ENCODE results near the gene KCNJ10.
A peak's percentile ranks its signal among the peaks of the same experiment; 100 is the strongest.

KCNJ10 gene

DNA sequence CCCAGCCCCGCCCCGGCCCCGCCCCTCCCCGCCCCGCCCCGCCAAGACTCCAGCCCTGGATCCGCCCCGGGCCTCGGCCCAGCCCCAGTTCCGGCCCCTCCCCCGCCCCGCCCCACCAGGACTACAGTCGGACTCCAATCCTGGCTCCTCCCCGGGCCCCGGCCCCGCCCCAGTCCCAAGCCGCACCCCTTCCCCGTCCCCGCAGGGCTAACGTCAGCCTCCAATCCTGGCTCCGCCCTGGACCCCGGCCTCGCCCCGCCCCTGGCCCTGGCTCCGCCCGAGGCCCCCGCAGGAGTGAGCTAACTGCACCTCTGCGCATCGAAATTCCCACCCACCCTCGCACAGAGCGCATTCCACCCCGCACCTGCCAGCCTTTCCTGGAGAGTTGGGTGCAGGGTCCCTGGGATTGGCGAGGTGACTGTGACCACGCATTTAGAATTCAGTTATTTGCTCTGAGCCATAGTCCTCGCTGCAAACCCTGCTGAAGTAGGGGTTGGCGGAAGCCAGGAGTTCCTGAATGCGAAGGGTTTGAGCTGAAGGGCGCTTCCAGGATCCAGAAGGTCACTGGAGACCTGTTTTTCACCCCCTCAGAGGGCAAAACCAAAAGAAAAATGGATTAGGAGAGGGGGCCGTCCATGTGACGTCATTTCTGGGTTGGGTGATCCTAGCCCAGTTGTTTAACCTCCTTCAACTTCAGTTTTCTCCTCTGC, 29.0 kb upstream of the KCNJ10 start:
- peak; percentile 90 for DNase-seq

DNA sequence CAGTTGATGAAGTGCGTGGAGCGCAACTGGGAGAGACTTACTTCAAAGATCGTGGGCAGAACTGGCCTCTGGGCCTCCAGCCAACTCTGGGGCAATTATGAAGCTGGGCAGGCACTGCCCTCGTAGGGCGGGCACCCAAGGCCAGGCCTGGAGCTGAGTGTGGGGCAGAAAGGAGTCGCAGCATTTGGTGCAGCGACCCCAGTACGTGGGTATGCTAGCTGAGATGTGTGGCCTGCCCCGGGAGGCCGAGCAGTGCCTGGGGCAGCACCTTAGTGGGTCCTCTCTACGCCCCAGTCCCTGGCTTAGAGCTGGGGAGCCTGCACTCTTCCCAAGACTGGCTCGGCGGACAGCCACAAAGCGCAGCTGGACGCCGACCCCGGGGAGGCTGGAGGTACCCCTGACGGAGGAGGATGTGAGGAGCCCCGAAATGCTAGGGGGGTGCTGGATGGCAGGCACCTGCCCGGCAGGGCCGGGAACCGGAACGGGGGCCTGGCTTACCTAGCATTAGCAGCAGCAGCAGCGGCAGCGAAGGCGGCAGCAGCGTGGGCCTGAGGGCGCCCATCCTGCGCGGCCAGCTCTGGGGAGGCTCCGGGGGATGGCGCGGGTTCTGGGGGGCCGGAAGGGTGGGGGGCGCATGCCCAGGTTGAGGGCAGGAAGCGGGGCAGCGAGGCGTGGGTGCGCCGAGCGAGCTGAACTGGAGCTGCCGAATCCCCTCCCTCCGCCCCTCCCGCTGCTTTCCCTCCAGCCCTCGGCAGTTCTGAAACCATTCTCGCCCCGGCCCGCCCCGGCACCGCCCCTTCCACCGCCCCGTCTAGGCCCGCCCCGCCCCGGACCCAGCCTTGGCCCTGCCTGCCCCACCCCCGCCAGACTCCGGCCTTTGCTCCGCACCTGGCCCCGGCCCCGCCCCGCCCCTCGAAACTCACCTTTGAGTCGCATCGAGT, 28.2 kb upstream of the KCNJ10 start, which contains the start of gene IGSF8:
Gene IGSF8, minus strand, starts transcription at position 709 of the 941 bp plus-strand sequence. Its CDS starts 147 bp downstream, at position 562.
- peak; percentile 72 for DNase-seq

DNA sequence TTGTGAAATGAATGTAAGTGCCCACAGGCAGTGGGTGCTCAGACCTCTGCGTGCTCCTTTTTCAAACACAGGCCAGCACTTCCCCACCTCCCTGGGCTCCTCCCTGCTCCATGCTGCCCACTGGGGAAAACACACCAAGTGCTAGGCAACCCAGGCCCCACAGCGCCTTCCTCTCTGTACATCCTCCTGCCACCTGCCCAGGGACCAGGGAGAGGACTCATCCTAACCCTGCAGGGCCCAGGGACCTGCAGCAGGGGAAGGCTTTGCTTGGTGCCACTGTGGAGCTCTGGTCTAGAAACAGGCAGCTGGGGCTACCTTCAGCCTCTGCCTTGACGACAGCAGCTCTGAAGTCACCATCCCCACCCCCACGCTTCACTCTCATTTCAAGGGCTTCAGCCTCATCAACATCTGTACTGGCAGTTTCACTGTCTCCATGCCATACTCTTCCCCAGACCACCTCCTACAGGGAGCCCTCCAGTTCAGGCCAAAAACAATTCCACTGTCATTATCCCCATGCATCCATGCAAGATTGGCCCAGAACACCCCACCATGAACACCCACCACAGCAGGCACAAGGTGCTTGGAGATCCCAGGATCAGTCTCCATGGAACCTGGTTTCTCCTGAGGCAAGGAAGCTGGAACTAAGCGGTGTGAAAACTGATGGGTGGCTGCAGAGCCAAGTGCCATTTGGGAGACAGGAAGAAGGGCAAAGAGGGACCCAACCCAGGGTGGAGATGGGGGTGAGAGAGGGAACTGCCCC, 27.4 kb upstream of the KCNJ10 start:
- no peak for DNase-seq

DNA sequence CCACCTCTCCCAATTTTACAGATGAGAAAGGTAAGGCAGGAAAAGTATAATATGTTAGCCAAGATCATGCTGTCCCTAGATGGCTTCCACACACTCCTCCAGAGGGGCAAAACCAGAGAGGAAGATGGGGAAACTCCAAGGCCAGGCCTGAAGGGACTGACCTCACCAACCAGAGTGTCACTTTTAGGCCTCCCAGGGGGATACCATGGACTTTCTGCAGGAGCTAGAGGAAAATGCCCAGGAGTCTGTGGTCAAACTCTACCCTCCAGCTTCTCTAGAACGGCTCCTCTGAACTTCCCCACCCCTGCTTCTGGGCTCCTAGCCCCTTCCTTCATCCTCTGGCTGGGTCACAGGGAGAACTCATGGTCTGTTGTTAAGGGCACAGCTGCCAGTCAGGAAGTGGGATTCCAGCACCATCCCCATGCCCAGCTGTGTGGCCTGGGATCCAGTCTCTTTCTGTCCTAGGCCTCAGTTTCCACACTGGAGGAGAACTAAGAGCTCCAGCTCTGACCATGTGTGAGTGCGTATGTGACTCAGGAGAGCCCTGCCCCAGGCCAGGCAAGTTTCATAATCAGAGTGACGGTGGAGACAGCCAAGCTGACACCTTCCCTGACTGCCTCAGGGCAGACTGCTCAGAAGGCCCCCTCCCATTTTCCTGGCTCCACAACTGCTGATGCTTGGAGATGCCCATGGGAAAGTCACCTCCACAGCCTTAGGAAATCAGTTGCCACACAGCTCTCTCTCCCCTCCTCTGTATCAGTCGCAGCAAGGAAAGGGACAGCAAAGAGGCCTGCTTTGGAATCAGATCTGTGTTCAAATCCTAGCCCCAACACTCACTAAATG, 26.5 kb upstream of the KCNJ10 start:
- DNase-seq, result no peak

DNA sequence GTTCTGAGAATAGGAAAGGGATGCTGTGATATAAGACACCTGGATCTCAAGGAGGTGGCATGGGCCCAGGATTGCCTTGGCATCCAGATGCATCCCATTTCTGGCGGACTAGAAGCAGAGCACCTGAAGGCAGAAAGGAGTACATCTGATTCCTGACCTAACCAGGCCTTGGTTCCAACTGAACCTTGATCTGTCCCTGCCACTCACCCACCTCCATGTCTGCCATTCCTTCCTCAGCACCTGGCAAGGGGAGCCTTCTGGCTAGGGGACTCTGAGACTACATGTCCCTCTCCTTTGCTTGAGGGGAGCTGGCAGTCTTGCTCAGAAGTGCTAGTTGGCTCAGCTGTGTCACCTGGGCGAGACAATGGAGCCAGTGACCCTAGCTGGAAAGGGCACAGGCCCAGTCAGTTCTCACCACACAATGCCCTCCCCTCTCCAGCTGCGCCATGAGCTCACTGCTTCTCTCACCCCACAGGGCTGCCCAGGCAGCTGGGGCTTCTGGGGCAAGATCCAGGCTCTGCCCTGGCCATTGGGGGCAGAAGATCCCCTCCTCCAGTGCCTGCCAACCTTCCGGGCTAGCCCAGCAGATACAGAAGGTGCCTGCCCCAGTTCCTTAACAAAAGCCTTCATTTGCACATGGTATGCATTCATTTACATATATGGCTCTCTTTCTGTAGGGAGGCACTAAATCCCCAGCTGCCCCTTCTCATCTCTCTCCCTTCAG, 25.6 kb upstream of the KCNJ10 start:
- no peak for DNase-seq

DNA sequence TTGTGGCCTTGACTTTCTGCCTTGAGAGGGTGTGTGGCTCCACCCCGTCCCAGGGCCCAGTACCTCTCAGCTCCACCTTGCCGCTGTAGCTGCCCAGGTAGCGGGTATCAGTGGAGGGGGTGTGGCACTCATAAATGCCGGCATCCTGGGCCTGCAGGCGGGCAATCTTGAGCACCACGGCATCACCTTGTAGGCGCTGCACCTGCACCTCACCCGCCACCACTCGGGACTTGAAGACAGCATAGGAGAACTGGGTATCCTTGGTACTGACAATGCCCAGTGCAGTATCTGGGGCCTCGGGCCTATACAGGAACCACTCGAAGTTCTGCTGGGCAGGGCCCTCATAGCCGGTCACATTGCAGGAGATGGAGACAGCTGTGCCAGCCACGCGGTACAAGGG, 24.8 kb upstream of the KCNJ10 start:
- no peak for DNase-seq

DNA sequence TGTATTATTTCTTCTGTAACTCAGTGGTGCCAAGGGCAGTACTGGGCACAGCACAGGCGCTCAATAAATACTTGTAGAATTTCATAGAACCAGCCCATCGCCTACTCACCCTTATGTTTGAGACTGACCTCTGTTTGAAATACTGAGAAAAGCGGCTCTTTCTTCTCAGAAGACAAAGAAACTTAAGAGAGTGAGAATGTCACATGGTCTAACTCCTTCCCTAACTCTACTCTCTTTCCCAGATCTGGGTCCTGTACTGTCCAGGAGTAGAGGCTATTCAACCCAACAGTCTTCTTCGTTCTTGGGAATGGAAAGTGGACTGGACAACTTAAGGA, 24.3 kb upstream of the KCNJ10 start:
- no peak for DNase-seq

DNA sequence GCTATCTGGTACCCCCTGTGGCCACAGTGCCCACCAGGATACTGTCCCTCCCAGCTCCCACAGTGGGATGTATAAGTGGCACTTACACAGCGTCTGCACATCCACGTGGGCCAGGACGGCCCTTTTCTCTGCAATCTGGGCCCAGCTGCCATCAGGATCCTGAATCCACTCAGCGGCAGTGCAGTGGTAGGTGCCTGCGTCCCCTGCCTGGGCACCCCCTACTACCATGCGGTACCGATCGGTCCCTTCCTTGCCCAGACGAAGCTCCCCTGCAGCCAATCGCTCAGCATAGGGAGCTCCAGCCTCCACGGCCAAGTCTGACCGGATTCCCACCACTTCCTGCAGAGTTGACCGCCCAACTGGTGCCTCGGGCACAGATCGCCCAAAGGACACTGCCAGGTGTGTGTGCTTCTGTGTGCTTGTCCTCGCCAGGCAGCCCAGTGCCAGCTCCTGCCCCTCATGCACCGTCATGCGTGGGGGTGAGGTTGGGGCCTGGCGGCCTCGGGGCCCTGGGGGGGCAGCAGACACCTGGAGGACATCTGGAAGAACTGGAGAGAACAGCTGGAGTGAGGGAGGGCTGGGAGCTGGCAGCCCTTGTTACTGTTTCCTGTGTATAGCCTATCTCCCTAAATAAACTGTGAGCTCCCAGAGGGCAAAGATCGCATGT, 23.8 kb upstream of the KCNJ10 start:
- no peak for DNase-seq

DNA sequence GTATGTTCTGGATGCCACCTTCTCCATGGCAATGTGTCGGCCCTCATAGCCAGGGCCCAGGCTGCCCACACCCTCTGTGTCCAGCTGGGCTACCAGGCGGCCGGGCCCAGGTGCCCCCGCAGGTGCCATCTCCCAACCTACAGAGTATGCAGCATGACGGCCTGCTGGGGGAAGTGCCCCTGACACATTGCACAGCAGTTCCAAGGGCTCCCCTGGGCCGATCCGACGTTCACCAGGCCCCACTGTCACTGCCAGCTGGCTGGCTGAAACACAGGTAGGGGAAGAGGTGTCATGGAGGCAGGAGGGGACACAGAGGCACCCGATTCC, 23.1 kb upstream of the KCNJ10 start:
- DNase-seq, result no peak

DNA sequence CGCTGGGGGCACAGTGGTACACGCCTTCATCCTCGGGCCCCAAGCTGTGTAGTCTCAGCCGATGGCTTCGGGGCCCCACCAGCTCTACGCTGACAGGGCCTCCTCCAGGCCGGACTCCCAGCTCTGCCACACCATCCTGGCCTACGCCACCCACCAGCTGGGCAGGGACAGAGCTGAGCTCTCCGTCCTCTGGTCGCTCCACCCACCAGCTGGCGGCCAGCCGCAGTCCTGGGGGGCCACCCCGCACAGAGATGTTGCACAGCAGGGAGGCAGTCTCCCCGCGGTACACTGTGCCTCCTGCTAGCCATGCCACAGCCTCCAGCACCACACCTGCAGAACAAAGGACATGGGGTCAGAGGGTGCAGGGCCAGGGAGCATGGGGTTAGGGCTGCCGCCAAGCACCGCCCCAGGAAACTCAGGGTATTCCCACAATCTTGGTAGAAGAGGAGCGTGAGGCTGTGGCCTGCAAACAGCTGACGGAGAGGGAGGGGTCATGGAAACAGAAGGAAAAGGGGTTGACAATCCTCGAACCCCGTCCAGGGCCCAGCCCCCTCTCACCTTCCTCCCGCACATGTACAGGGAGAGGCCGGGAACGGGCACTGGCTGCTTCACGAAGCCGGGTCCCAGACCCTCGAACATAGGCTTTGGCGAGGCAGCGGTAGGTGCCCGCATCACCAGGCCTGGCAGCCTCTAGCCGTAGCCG, 22.6 kb upstream of the KCNJ10 start:
- no peak for DNase-seq

DNA sequence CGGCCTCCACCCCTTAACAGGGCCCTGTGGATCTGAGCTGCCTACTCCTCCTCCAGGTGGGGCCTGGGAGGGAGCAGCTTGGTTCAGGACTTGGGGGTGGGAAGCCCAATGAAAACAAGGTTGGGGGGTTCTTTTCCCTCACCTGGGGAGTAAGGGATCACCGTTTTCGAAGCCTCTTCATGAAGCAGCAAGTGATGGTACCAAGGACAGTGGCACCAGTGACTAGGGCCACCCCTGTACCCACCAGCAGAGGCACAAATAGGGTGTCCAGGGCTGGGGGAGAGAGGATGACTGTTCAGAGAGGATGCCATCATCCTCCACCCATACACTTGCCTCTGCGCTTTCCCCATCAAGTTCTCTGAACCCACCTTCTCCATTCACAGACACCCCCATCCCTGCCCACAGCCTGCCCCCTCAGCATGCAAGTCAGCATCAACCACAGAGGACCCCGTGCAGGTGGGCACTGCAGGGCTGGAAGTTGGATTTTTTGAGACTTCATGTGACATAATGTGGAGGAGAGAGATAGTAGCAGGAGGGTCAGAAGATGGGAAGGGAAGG, 21.8 kb upstream of the KCNJ10 start:
- DNase-seq, result no peak

DNA sequence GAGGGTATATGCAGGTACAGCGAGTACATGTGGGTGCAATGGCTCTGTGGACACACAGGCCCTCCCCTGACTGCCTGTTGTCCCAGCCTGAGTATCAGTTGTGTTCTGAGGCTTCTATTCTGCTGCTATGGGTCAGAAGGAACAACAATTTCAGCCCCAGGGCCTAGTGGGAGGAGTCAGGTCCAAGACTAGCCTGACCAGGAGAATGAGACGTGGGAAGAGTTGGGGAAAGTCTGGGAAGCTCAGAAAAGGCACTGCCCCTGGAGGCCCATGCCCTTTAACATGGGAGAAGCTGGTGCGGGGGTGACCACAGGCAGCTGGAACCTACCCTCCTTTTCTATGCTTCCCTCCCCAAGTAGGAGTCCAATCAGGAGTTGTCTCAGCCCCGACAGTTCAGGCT, 20.8 kb upstream of the KCNJ10 start:
- DNase-seq, result no peak

DNA sequence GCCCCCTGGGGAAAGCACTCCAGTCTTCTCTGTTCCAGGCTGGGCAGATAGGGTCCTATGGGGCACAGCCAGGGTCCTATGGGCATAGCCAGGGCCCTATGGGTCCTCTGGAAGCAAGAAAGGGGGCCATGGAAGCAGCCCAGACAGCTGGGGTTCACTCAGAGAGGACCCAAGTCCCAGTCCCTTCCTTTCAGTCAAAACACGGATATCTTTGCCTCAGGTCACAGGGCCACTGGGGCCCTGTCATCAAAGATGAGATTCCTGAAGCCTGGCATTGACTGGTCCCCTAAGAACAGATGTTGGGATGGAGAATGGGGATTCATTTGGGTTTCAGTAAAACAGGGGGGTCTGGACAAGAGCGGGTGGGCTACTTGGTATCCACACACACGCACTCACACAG, 19.9 kb upstream of the KCNJ10 start:
- DNase-seq, result no peak

DNA sequence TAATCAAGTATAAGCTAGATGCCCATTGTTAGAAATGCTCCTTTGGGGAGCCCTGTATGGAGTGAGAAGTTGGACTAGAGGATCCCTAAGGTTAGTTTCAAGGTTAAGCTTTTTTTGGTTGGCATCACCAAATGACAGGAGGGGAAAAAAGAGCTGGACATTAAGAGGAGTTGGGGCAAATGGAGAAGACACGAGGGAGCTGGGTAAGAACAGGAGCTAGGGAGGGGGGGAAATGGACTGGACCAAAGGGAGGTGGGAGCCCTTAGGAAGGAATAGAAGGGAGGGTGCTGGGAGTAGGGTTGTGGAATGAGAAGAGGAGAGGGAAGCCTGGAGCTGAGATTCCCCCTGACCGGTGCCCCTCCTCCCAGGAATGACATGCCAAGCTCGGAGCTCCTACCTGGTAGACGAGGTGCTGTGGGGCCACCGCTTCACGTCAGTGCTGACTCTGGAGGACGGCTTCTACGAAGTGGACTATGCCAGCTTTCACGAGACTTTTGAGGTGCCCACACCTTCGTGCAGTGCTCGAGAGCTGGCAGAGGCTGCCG, 17.2 kb upstream of the KCNJ10 start:
- no peak for DNase-seq

DNA sequence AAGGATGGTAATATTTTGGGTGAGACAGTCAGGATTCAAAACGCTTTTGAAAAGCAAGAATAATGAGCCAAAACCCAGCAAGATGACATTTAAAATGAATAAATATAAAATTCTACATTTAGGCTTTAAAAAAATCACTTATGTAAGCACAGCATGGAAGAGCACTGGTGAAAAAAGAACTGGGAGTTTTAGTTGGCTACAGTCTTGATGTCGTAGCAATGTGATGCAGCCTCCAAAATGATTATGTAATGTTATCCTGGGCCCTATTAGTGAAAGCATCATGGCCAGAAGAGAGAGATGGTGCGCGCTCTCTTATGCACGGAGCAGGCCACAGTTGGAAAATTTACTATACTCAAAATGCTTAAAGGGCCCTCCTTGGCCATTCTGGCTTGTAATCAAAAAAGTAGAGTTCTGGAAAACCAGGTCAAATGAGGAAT, 16.5 kb upstream of the KCNJ10 start:
- no peak for DNase-seq

DNA sequence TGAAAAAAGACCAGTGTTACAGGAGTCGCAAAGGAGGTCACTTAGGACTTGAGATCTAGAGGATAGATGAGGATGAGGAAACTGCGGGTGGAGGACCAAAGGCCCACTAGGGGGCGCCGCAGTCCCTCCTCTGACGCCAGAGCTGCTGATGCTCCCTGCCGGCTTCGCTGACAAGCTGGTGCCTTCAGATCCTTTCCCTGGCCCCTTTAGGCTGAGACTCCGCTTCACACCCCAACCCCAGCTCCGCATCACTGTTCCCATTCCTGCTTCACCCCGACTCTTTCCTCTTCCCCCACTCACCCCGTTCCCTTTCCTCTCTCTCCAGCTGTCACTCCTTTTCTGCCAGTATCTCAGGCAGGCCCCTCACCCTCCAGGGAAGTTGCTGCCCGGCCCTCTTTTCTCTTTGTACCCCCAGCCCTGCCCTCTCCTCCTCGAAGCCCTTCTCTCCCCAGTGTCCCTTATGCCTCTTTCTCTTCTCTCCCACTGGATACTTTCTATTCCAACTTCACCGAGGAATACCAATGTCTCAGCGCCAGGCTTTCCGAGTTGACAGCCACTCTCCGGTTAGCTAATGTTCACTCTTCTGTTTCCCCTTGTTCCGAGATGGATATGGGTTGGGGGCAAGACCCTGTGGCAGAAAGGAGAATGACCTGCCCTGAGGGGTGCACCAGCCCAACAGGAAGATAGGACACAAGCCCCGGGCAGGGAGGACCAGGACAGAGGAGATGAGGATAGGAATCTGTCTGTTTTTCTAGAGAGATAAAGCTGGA, 15.9 kb upstream of the KCNJ10 start:
- peak; percentile 54 for DNase-seq

DNA sequence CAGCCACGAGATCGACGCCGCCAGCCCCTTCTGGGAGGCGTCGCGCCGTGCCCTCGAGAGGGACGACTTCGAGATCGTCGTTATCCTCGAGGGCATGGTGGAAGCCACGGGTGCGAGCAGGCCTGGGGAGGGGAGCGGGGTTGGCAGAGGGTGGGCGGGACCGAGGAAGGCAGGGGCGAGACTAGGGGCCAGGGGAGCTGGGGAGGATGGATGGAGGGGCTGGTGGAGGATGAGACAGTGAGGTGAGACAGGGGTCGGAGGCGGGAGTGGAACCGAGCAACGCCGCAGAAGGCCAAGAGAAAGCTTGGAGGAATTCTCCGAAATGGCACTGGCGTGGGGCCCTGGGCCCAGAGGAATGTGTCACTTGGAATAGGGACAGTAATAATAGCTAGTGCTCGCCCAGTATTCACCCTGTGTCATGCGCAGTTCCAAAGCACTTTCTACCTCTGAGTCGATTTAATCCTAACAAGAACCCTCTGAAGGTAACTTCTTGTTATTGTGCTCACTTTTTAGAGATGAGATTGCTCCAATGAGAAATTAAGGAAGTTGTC, 14.9 kb upstream of the KCNJ10 start:
- no peak for DNase-seq

DNA sequence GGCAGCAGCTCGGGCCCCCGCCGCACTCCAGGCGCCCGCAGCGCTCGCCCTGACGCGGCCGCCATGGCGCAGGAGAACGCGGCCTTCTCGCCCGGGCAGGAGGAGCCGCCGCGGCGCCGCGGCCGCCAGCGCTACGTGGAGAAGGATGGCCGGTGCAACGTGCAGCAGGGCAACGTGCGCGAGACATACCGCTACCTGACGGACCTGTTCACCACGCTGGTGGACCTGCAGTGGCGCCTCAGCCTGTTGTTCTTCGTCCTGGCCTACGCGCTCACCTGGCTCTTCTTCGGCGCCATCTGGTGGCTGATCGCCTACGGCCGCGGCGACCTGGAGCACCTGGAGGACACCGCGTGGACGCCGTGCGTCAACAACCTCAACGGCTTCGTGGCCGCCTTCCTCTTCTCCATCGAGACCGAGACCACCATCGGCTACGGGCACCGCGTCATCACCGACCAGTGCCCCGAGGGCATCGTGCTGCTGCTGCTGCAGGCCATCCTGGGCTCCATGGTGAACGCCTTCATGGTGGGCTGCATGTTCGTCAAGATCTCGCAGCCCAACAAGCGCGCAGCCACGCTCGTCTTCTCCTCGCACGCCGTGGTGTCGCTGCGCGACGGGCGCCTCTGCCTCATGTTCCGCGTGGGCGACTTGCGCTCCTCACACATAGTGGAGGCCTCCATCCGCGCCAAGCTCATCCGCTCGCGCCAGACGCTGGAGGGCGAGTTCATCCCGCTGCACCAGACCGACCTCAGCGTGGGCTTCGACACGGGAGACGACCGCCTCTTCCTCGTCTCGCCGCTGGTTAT, 14.2 kb upstream of the KCNJ10 start:
- peak; percentile 16 for DNase-seq

Measured in GDM1 (cell line).